Kidney epithelial cell (primary cell): ENCODE data around the gene TLCD3B. TPM values are rescaled to one million over a fixed set of nuclear protein-coding genes. Genes with fewer than 3 reads are reported as not detected.

Source experiments
- DNase-seq: peaks from one replicate; pipeline ENCODE4 v3.0.0-alpha.2; 2010; ENCODE audit warnings: low read depth
- H3K27me3 ChIP-seq: 2 replicates; pipeline ENCODE4 v1.6.0; 2011; ENCODE audit warnings: low read length; ENCODE audit not compliant: control insufficient read depth, insufficient read depth
- H3K36me3 ChIP-seq: 2 replicates; pipeline ENCODE4 v1.5.1; 2011; ENCODE audit warnings: low read length; ENCODE audit not compliant: control insufficient read depth, insufficient read depth
- H3K4me3 ChIP-seq: 2 replicates; pipeline ENCODE4 v1.5.1; 2011; ENCODE audit warnings: low read depth, mild to moderate bottlenecking, control low read depth, low read length
- total RNA-seq: library from RNA; depleted of rRNA; stranded (reverse); fragments of >200 nt; gene quantifications from 2 replicates; pipeline ENCODE4 v1.2.3, GENCODE V29; 2015
- TF ChIP-seq, protein P1 (sequence below): IDR thresholded peaks from 2 replicates; pipeline ENCODE4 v1.5.1; 2011; ENCODE audit warnings: mild to moderate bottlenecking, moderate library complexity, low read length, control low read depth, inconsistent platforms; ENCODE audit not compliant: insufficient read depth, poor library complexity, severe bottlenecking

The TLCD3B gene
- total RNA-seq, 1 donor from 2014 or later: not detected

DNA sequence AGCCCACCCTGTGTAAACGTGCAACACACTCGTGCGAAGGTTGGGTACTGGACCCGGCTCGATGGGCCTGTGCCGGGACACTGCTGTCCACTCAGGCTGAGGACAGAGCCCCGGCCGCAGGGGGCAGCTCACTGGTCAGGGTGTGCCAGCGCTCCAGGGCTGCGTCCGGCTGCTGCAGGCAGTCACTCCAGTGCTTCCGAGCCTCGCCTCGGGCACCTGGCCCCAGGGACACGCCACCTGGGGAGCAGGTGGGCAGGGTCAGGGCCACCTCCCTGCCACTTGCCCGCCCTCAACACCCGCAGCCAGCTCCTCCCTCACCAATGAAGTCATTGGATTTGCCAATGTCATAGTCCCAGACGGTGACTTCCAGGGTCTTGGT lies 25.0 kb downstream of the TLCD3B start:
- Histone ChIP-seq H3K36me3 (peaks cover 1% of the 10 kb centered on the region), H3K4me3 (no peak overlapping the region), H3K27me3 (peaks cover 21% of the 10 kb centered on the region)
- no peak for DNase-seq
- TF ChIP-seq, protein P1, sequence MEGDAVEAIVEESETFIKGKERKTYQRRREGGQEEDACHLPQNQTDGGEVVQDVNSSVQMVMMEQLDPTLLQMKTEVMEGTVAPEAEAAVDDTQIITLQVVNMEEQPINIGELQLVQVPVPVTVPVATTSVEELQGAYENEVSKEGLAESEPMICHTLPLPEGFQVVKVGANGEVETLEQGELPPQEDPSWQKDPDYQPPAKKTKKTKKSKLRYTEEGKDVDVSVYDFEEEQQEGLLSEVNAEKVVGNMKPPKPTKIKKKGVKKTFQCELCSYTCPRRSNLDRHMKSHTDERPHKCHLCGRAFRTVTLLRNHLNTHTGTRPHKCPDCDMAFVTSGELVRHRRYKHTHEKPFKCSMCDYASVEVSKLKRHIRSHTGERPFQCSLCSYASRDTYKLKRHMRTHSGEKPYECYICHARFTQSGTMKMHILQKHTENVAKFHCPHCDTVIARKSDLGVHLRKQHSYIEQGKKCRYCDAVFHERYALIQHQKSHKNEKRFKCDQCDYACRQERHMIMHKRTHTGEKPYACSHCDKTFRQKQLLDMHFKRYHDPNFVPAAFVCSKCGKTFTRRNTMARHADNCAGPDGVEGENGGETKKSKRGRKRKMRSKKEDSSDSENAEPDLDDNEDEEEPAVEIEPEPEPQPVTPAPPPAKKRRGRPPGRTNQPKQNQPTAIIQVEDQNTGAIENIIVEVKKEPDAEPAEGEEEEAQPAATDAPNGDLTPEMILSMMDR: no peak

DNA sequence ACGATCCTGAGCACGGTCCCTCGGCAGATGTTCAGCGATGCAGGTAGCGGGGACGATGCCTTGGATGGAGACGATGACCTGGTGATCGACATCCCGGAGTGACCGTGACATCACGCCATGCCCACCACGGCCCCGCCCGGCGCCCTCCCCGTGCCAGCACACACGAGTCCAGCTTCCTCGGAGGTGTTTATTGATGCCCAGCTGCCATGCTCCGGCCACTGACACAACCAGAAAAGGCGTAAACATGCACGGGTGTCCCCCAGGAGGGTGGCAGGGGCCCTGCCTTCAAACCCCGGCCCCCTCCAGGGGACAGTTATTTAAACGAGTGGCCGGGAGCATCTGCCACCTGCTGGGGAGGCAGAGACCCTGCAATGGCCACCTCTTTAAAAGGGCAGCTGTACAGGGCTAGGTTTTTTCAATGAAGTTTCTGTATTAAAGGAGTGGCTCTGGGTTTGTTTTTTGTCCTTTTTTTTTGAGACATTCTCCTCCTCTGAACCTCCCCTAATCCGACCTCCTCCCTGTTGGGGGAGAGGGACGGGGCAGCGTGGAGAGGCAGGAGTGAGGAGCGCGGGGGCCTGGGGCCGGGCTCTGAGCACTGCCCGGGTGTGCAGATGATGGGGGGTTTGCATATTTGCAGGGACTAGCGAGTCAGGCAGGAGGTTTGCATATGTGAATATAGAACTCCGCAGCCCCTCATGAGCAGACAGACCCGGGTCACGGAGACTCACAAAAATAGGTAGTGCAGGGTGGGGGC lies 25.6 kb downstream of the TLCD3B start:
- peaks cover 16% of the 10 kb centered on the region for H3K27me3 ChIP-seq
- no peak for DNase-seq
- H3K36me3 ChIP-seq: peaks cover 1% of the 10 kb centered on the region
- H3K4me3 ChIP-seq: no peak overlapping the region
- TF ChIP-seq, protein P1: peak; percentile 83

DNA sequence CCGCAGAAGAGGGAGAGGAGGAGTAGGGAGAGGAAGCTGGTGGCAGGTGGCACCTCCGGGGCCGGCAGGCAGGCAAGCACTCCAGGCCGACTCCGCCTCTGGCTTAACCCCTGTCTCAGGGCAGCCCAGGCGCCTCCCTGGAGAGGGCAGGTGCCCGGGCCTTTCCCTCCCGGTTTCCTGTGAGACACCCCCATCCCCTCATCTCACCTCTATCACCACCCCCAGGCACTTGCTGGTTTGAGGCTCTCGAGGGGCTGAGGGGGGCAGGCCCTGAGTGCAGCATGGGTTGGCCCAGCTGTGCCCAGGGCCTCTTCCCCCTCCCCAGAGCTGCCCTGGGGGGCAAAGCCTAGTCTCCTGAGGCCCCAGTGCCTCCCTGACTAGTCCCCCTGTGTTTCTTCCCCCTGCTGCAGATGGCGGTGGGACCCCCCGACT lies 26.2 kb downstream of the TLCD3B start:
- Histone ChIP-seq H3K36me3 (peaks cover 1% of the 10 kb centered on the region), H3K27me3 (peaks cover 9% of the 10 kb centered on the region), H3K4me3 (no peak overlapping the region)
- TF ChIP-seq, protein P1: no peak
- DNase-seq: no peak

DNA sequence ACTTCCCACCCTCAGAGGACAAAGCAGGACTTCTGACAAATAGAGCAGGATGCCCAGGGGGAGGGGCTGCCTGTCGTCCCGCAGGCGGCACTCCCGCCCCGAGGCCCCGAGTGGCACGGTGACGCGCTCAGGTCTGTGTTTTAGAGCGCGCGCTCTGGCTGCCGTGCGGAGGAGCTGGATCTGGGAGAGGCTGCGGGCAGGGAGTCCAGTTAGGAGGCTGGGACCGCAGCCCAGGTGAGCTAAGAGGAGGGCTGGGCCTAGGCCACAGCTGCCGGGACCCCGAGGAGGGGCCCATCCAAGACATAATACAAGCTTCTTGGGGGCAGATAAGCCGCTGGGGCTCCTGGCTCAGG lies 26.7 kb downstream of the TLCD3B start:
- H3K27me3 ChIP-seq: peaks cover 5% of the 10 kb centered on the region
- peaks cover 1% of the 10 kb centered on the region for H3K36me3 ChIP-seq
- DNase-seq: no peak
- no peak overlapping the region for H3K4me3 ChIP-seq
- TF ChIP-seq, protein P1: no peak

DNA sequence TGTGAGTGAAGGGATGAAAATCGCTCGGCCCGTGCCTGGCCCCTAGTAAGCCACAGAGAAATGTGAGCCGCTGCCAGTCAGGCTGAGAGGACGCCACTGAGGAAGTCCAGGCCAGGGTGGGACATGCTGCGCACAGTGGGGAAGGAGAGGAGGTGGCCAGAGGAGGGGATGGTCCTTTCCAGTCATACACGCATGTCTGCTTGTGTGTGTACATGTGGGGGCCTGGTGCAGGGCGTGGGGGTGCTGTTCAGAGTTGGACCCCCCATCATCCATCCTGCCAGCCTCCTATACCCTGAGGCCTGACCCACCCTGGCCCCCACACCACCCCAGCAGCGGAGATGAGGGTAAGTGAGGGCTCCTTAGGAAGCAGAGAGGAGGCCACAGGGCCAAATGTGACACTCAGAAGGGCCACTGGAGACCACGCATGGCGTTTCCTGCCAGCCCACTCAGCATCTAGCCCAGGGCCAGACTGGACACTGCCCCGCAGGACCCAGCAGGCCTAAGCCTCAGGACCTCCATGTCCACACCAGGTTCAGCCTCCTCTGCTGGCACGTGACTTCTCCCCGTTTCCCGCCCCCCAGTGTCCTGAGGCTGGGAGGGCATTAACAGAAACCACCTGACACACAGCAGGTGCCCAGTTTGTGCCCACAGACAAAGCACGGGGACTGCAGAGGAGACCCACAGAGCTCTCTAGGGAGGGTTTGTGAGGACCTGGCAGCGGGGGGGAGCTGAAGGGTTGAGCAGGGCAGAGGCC lies 27.2 kb downstream of the TLCD3B start:
- Histone ChIP-seq H3K27me3 (no peaks in the 10 kb centered on the region), H3K4me3 (no peak overlapping the region), H3K36me3 (peaks cover 1% of the 10 kb centered on the region)
- no peak for DNase-seq
- TF ChIP-seq, protein P1: no peak
